Endothelial cell of umbilical vein (primary cell): ENCODE results near the gene ITPKA. TPM values are rescaled to one million over a fixed set of nuclear protein-coding genes. Genes with fewer than 3 reads are reported as not detected.

Experiments
- BruUV-seq: library from RNA; stranded (reverse); fragments of 400-500 nt; replicated peaks from 2 replicates; lab custom pipeline; 2021; lab: Mats Ljungman, UMichigan
- CTCF ChIA-PET: fragments of 300-600, 350-600 bp; sonication (Branson Sonifier 250); formaldehyde crosslinking; loops from one replicate; lab custom pipeline; 2021; ENCODE audit warnings: antibody characterized with exemption, inconsistent platforms; lab: Charles Lee
- POLR2A ChIA-PET: fragments of 300-600, 350-600 bp; sonication (Branson Sonifier 250); formaldehyde crosslinking; loops from one replicate; lab custom pipeline; 2021; ENCODE audit warnings: antibody characterized with exemption, inconsistent platforms; lab: Charles Lee
- DNase-seq: peaks from one replicate; pipeline ENCODE4 v3.0.0-alpha.2; 2011; ENCODE audit warnings: low read depth, low spot score
- FAIRE-seq: peaks from 2 replicates; lab custom pipeline; 2011; peaks lifted over from hg19 to GRCh38; lab: Jason Lieb, UNC
- H2AFZ ChIP-seq: 2 replicates; pipeline ENCODE4 v1.6.0; 2012; ENCODE audit warnings: low read depth, low read length, control low read depth, inconsistent platforms
- H3K27ac ChIP-seq: 2 replicates; pipeline ENCODE4 v1.5.1; 2011; ENCODE audit warnings: low read depth, mild to moderate bottlenecking, control low read depth, low read length, moderate library complexity; ENCODE audit not compliant: insufficient read depth
- H3K27me3 ChIP-seq, 2 experiments: 2 replicates each; pipeline versions ENCODE4 v1.6.0 to v1.6.1; 2011; ENCODE audit warnings: low read length in 2 of 2, mixed read lengths in 1 of 2; ENCODE audit not compliant: control insufficient read depth in 2 of 2, insufficient read depth in 2 of 2
- H3K36me3 ChIP-seq, 2 experiments: 2 replicates in 1 of 2; 3 replicates in 1 of 2; pipeline ENCODE4 v1.5.1; 2011; ENCODE audit warnings: low read length in 2 of 2, mild to moderate bottlenecking in 1 of 2, moderate library complexity in 1 of 2; ENCODE audit not compliant: control insufficient read depth in 2 of 2, insufficient read depth in 2 of 2; ENCODE audit errors: extremely low read depth in 1 of 2
- H3K4me1 ChIP-seq: 3 replicates; pipeline ENCODE4 v1.5.1; 2011; ENCODE audit warnings: mild to moderate bottlenecking, low read length; ENCODE audit not compliant: control insufficient read depth, insufficient read depth; ENCODE audit errors: extremely low read depth
- H3K4me2 ChIP-seq: 2 replicates; pipeline ENCODE4 v1.6.1; 2011; ENCODE audit warnings: low read length, control low read depth, mixed read lengths; ENCODE audit not compliant: insufficient read depth
- H3K4me3 ChIP-seq, 3 experiments: fragments of 200-600 bp in 1 of 3; sonication (generic), shearing (Covaris generic) in 1 of 3; replicated peaks in 1 of 3; 2 replicates each; pipeline ENCODE4 v1.5.1; 2011 to 2016; ENCODE audit warnings: control low read depth in 3 of 3, low read length in 3 of 3, mild to moderate bottlenecking in 2 of 3, inconsistent platforms in 1 of 3, low read depth in 1 of 3, moderate library complexity in 1 of 3; ENCODE audit not compliant: insufficient read depth in 1 of 3
- H3K79me2 ChIP-seq: 2 replicates; pipeline ENCODE4 v1.6.0; 2012; ENCODE audit warnings: low read length, inconsistent platforms; ENCODE audit not compliant: control insufficient read depth, insufficient read depth
- H3K9ac ChIP-seq: replicated peaks from 2 replicates; pipeline ENCODE3; 2011; ENCODE audit warnings: low read length, control low read depth; ENCODE audit not compliant: insufficient read depth; ENCODE audit errors: extremely low read depth
- H3K9me1 ChIP-seq: replicated peaks from 3 replicates; pipeline ENCODE4 v1.6.0; 2011; ENCODE audit warnings: mild to moderate bottlenecking, low read length; ENCODE audit not compliant: control insufficient read depth, insufficient read depth; ENCODE audit errors: extremely low read depth
- H3K9me3 ChIP-seq: replicated peaks from 2 replicates; pipeline ENCODE4 v1.5.1; 2012; ENCODE audit warnings: low read length, inconsistent platforms; ENCODE audit not compliant: control insufficient read depth, insufficient read depth
- H4K20me1 ChIP-seq: replicated peaks from 2 replicates; pipeline ENCODE3; 2011; ENCODE audit warnings: mild to moderate bottlenecking, low read length; ENCODE audit not compliant: control insufficient read depth, insufficient read depth; ENCODE audit errors: extremely low read depth
- EZH2 ChIP-seq: IDR thresholded peaks from 2 replicates; pipeline ENCODE4 v1.6.1; 2012; ENCODE audit warnings: borderline replicate concordance, low read depth, mild to moderate bottlenecking, moderate library complexity, low read length, inconsistent platforms; ENCODE audit not compliant: severe bottlenecking
- FOS ChIP-seq: IDR thresholded peaks from 2 replicates; pipeline ENCODE4 v1.6.1; 2011; ENCODE audit warnings: mild to moderate bottlenecking, low read length, moderate library complexity, borderline replicate concordance; ENCODE audit not compliant: insufficient read depth
- GATA2 ChIP-seq: IDR thresholded peaks from 2 replicates; pipeline ENCODE4 v1.7.0; 2011; ENCODE audit warnings: low read depth, mild to moderate bottlenecking, moderate library complexity, mixed read lengths, low read length; ENCODE audit not compliant: insufficient read length, insufficient read depth
- JUN ChIP-seq: IDR thresholded peaks from 2 replicates; pipeline ENCODE4 v1.6.1; 2011; ENCODE audit warnings: borderline replicate concordance, low read depth; ENCODE audit not compliant: insufficient read length, insufficient read depth
- MYC ChIP-seq: IDR thresholded peaks from one replicate; pipeline ENCODE4 v1.6.1; 2011; ENCODE audit warnings: mild to moderate bottlenecking, low read depth, low read length
- POLR2A ChIP-seq: IDR thresholded peaks from 2 replicates; pipeline ENCODE4 v1.6.1; 2012; ENCODE audit warnings: low read depth, mild to moderate bottlenecking, control low read depth, low read length
- POLR2AphosphoS5 ChIP-seq: IDR thresholded peaks from 2 replicates; pipeline ENCODE4 v1.6.1; 2012; ENCODE audit warnings: low read depth, mild to moderate bottlenecking, control low read depth, low read length, moderate library complexity; ENCODE audit not compliant: insufficient read depth
- dilution Hi-C: fragments of 300-500 bp; cut with MboI; formaldehyde crosslinking; loops from one replicate; pipeline ENCODE4 v1.15.0; 2019; ENCODE audit warnings: low sequenced_read_pairs; ENCODE audit not compliant: extremely low pct_ligation_motif_present
- intact Hi-C: fragments of 100-400 bp; cut with micrococcal nuclease; formaldehyde crosslinking; loops from one replicate; pipeline ENCODE4 v1.10.0; 2022
- polyA plus RNA-seq, 4 experiments: library from polyadenylated mRNA; depleted of rRNA in 3 of 4; stranded (reverse) in 3 of 4; unstranded in 1 of 4; fragments of >200 nt; gene quantifications; 2 replicates each; pipeline versions ENCODE4 v1.2.1 to v1.2.3, GENCODE V29; 2011 to 2012; ENCODE audit warnings: missing spikeins in 1 of 4
- total RNA-seq: library from RNA; stranded (reverse); gene quantifications from 2 replicates; pipeline ENCODE4 v1.2.3, GENCODE V29; 2021
- TF ChIP-seq, protein P1 (sequence below): IDR thresholded peaks from 2 replicates; pipeline ENCODE4 v1.6.1; 2011; ENCODE audit not compliant: insufficient read depth, insufficient read length

The ITPKA gene
- total and polyA plus RNA-seq, 2 donors (not counting 3 experiments of a cell fraction or from before 2014, with no cell fraction given) = 0.14 to 0.66 TPM

DNA sequence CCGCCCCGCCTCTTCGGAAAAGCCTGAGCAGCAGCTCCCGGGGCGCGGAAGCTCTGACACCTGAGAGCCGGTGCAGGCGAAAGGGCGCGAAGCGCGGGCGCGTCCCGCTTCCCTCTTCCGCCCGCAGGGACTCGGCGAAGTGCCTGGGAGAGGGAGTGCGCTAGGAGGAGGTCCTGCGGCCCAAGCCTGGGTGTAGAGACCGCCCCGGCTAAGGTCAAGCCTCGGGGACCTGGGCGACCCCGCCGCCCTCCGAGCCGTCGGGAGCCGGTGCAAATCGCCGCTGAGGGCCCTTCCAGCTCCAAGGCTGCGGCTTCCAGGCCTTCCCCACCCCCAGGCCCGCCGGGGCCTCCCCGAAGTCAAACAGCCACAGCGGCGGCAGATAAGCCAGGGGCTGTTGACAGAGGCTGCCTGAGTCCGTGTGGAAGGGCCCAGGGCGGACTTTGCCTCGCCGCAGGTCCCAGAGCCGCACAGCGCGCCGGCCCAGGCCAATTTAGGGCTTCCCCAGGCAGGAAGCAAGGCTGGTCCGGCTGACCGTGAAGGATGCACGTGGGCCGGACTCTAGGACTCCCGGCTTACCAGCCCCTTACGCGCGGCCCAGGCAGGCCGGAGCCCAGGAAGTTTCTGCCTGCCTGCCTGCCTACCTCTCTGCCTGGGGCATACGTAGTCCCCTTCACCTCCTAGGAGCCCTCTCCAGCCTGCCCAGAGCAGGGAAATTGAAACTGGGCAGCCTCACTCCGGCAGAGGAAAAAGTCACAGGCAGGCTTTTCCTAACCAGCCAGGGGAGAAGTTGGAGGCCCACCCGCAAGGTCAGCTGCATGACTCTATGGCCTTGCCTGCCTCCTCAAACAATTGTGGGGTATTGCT lies 2.3 kb downstream of the ITPKA start:
- no peaks in the 10 kb centered on the region for H3K36me3 ChIP-seq
- H3K4me3 ChIP-seq = no peak overlapping the region
- dilution Hi-C loops = no loop called here
- H3K9ac ChIP-seq = no peak overlapping the region
- no peak for DNase-seq
- H3K4me1 ChIP-seq = peaks cover 25% of the 10 kb centered on the region
- intact Hi-C loops = no loop called here
- no peak overlapping the region for H3K27ac ChIP-seq
- H3K9me1 ChIP-seq = no peaks in the 10 kb centered on the region
- no TSS peak for BruUV-seq
- CTCF ChIA-PET = no interaction called here
- no peak for TF ChIP-seq JUN
- TF ChIP-seq, protein P1, sequence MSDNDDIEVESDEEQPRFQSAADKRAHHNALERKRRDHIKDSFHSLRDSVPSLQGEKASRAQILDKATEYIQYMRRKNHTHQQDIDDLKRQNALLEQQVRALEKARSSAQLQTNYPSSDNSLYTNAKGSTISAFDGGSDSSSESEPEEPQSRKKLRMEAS = no peak
- TF ChIP-seq MYC = no peak
- no peak for TF ChIP-seq FOS
- TF ChIP-seq GATA2 = no peak
- TF ChIP-seq POLR2AphosphoS5 = no peak
- no peak for TF ChIP-seq POLR2A
- TF ChIP-seq EZH2 = no peak
- H2AFZ ChIP-seq = no peak overlapping the region
- H4K20me1 ChIP-seq = no peaks in the 10 kb centered on the region
- peaks cover 19 to 37% of the 10 kb centered on the region in 2 experiments for H3K27me3 ChIP-seq
- no peaks in the 10 kb centered on the region for H3K79me2 ChIP-seq
- no peak overlapping the region for H3K4me2 ChIP-seq
- POLR2A ChIA-PET = no interaction called here
- no peaks in the 10 kb centered on the region for H3K9me3 ChIP-seq
- FAIRE-seq = no peak
